ENCODE measurements around the gene AQP6.

DNA sequence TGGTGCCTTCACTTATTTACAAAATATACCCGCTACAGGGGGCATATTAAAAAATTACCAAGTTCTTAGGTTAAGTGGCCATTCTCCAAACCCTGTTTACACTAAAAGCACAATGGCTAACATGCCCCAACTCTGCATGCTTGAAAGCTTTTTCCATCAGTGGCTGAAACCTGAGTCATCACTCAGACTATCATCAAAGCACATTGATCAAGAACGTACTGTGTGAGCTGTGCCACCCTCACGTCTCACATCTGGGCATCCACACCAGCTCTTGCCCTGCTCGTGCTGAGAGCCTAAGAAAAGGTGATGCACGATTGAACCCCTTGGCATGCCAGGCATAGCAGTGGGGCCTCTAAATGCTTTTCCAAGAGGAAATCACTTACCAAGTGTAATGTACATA is 13.2 kb downstream of the AQP6 start:
- no peak for TF ChIP-seq POLR2A (IDR thresholded peaks at IDR 0.05)
- TF ChIP-seq, protein P1, sequence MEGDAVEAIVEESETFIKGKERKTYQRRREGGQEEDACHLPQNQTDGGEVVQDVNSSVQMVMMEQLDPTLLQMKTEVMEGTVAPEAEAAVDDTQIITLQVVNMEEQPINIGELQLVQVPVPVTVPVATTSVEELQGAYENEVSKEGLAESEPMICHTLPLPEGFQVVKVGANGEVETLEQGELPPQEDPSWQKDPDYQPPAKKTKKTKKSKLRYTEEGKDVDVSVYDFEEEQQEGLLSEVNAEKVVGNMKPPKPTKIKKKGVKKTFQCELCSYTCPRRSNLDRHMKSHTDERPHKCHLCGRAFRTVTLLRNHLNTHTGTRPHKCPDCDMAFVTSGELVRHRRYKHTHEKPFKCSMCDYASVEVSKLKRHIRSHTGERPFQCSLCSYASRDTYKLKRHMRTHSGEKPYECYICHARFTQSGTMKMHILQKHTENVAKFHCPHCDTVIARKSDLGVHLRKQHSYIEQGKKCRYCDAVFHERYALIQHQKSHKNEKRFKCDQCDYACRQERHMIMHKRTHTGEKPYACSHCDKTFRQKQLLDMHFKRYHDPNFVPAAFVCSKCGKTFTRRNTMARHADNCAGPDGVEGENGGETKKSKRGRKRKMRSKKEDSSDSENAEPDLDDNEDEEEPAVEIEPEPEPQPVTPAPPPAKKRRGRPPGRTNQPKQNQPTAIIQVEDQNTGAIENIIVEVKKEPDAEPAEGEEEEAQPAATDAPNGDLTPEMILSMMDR (IDR thresholded peaks at IDR 0.05) = no peak
- no peak for TF ChIP-seq EP300 (IDR thresholded peaks at IDR 0.05)
